ENCODE measurements around the gene MYLIP.

The MYLIP gene

DNA sequence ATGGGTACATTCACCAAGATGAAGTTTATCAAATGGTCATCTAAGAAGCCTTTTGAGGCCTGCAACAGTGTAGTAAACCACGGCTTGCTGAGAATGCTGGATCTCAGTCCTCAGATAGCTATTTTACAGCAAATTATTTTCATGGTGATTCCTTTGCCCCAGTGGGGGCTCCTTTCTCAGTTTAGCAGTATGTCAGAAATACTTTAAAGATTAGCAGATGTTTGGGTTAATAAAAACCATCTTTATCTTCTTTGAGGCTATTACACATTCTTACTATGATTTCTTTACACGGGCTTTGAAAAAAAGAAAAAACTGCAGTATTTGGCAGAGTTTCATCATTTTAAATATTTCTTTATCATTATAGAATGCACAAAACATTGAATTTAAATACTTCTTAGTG lies 10.7 kb downstream of the MYLIP start:
- DNase-seq (ENCODE audit: low read depth, low spot score) = no peak

DNA sequence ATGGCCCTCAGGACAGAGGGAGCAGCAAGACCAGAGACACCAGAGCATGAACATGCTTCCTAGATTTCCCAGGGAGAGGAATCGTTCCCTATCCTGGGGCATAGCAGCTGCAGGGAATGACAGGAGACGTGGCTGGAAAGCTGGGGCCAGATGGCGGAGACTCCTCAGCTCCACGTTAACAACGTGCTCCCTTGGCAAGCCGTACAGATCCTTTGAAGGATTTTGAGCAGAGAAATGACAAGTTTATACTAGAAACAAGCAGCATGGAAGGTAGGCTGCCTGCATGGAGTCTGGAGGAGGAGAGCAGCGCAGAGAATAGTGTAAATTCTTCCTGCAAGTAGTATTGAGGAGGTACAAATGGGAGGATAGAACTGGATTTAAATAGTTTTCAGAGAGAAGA lies 11.7 kb downstream of the MYLIP start:
- DNase-seq (ENCODE audit: low read depth, low spot score) = no peak

DNA sequence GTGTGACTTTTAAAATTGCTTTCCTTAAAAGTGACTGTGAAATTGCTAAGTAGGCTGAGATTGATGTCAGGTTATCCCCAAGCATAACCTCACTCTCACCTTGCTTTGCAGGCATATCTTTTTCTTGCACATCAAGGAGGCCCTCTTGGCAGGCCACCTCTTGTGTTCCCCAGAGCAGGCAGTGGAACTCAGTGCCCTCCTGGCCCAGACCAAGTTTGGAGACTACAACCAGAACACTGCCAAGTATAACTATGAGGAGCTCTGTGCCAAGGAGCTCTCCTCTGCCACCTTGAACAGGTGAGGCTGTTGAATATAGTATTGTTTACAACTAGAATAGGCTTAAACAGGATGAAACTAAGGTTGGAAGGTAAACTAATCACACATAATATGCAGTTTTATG lies 12.6 kb downstream of the MYLIP start:
- DNase-seq (ENCODE audit: low read depth, low spot score) = no peak

DNA sequence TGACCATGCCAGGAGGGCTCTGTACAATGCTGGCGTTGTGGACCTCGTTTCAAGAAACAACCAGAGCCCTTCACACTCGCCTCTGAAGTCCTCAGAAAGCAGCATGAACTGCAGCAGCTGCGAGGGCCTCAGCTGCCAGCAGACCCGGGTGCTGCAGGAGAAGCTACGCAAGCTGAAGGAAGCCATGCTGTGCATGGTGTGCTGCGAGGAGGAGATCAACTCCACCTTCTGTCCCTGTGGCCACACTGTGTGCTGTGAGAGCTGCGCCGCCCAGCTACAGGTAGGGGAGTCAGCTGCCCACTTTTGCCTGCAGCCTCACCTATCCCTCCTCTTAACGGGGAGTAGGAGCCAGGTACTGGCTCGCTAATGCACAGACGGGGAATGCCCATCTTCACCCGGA lies 16.2 kb downstream of the MYLIP start:
- DNase-seq (ENCODE audit: low read depth, low spot score) = no peak

DNA sequence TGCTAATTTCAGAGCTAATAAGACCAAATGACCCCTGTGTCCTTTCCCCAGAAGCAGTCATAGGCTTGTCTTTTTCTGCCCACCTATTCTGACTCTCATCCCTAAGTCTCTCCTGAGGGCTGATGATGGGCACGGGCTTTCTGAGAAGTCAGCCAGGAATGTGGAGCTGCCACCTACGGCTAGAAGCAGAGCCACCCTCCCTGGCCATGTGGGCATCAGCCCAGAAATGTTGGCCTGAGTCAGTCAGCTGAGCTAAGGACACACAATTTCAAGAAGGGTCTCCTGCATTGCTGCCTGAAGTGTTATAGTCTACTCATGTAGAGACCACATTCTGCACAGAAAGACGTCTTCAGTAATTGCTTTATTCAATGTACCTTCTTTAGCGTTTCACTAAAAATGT lies 17.1 kb downstream of the MYLIP start:
- DNase-seq (ENCODE audit: low read depth, low spot score) = no peak

DNA sequence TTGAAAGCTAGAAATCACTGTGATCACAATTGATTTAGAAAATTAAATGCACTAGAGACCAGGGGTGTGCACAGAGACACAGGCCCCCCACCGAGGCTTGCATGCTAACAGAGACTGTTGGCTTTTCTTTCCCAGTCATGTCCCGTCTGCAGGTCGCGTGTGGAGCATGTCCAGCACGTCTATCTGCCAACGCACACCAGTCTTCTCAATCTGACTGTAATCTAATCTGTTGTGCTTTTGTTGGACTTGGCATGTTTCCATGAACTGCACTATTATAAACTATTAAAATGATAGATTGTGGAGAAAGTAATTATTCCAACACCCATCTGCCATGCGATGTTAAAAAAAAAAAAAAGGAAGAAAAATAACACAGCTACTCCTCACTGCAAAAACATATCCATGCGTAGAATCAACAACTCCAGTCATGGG lies 17.7 kb downstream of the MYLIP start:
- no peak for DNase-seq (ENCODE audit: low read depth, low spot score)

DNA sequence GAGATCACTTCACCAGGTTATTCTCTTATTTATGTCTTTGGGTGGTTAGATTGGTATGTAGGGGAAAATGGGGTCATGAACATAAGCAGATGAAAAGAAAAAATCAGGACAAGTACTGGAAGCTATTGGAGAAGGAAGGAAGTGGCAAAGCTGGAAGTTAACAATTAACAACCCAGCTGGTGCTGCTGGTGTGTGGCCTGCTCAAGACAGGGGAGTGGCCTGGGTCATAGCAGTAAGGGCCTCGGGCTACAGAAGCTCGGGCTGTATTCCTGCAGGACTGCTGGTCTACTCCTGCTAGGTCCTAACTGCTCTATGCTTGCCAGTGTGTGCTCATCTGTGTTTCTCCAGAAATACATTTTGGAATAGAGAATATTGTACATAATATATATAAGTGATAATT lies 19.6 kb downstream of the MYLIP start:
- no peak for DNase-seq (ENCODE audit: low read depth, low spot score)

DNA sequence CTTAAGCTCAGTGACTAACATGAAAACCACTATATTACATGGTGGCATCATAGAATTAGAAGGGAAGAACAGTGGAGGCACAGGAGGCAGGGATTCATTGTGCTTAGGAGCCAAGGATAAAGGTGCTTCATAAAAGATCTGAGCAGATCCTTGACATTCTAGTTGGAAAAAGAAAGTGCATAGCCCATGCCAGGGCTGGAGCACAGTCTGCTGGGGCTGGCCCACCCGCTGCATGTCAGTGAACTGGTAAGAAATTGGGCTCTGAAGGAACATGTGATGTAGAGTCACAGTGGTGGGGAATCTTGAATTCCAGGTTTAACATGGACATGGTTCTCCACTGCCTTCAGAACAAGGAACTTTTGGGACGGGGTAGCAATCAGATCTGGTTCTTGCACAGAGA lies 20.4 kb downstream of the MYLIP start:
- no peak for DNase-seq (ENCODE audit: low read depth, low spot score)

DNA sequence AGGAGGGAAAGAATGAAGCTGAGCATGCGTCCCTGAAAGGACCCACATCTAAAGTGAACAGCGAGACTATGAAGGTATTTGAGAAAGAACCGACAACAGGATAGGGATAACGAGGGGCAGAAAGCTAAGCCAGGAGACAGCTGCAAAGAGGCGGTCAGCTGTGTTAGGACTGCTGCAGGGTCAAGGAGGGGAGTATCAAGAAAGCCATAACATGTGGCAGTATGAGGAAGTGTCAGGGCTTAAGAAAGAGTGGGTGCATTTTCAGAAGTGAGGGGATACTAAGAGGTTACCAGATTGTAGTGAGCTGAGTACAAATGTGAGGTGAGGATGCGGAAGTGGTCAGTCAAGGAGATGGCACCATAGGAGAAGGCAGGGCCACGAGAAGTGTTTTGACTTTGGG lies 21.2 kb downstream of the MYLIP start:
- no peak for DNase-seq (ENCODE audit: low read depth, low spot score)

DNA sequence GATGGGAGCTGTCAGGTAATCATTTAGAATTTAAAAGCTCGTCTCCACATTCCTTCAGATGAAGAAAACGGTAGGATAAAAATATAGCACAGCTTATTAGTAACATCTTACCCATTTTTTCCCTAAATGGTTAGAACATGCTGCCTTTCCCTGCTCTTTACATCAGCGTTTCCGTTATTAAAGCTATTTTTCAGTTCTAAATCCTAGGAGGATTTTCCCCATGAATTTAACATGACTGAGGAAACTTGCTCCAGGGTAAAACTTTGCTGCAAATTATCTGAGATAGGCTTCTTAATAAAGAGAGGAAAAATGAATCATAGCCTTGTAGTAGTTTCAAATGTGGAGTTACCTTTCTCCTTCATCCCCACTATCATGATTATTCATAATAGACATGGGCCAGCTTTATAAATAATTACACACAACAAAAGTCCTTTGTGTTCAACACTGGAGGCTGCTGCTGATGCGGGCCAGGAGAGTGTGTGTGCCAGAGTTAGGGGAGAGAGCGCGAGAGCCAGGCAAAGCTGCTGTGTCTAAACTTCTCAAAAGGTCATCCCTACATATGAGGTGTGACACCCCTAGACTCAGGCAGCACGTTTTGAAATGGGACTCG lies 24.4 kb downstream of the MYLIP start:
- no peak for DNase-seq (ENCODE audit: low read depth, low spot score)

DNA sequence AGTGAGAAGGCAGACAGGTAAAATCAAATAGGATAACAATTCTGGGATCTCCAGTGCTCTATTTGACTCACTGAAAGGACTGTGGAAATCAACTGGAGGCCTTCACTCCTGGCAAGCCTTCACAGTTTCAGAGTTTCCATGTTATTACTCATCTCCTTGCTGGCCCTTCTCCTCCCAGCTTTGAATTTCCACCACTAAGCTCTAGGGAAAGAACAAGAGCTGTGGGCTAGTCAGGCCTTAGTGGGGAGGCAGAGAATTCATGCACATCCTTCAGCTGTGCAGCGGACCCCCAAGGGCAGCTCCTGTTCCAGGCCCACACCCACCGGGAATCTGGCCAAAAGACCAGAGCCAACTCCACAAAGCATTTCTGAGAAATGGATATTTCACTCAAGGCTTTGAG lies 26.0 kb downstream of the MYLIP start:
- no peak for DNase-seq (ENCODE audit: low read depth, low spot score)

DNA sequence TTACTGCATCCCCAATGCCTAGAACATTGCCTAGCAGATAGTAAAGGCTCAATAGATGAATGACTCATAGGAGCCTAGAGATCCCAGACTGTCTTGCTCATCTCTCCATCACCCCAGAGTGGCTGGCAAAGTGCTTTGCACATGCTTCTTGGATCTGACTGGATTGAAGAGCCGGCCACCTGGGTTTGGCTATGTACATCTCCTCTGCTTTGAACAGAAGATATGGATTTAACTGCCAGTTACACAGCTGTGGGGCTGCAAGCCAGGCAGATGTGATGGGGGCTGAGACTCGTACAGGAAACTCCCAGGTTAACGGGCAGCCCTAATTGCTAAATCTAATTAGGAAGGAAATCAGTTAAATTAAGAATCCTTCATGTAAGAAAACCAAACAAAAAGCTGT lies 28.6 kb downstream of the MYLIP start:
- no peak for DNase-seq (ENCODE audit: low read depth, low spot score)

DNA sequence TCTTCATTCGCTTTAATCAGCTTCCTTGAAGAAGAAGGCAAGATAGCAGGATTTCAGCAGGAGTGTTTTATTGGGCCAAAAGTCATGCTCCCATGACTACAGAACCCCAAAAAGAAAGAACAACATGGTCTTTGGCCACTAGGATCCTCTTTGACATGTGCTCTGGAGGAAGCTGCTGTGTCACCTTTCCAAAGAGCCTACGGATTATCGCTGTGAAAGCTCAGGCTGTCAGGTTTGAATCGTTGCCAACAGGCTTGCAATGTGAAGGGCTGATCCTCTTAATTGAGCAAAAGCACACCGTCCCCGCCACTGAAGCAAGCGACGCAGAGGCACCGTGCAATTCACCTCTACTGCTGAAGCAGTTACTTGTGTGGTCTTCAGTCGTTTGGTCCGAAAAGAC lies 29.0 kb downstream of the MYLIP start:
- no peak for DNase-seq (ENCODE audit: low read depth, low spot score)

DNA sequence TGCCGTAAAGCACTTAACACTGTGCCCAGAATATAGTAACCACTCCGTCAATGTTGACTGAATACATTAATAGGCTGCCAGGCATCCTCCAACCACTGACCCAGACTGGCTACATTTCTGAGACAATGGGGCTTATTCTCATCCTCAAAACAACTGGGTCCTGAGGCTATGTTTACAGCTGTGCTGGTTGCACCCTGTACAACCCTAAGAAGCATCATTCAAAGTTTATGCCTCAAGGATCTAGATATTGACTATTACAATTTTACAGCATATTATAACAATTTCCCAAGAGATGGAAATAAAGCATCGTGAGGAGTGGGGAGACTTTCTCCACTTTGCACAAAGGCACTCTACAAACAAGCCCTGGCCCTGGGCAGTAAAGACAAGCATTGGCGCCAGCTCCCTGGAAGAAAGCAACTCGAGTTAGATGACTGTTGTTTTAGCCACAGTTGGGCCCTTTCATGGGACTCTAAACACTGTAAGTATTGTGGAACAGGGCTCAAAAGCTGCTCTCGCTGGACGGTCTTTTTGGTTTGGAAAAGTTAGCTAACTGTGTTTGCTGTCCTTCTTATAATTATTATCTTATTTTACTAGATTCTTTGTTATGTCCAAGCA lies 30.2 kb downstream of the MYLIP start:
- DNase-seq (ENCODE audit: low read depth, low spot score) = no peak

DNA sequence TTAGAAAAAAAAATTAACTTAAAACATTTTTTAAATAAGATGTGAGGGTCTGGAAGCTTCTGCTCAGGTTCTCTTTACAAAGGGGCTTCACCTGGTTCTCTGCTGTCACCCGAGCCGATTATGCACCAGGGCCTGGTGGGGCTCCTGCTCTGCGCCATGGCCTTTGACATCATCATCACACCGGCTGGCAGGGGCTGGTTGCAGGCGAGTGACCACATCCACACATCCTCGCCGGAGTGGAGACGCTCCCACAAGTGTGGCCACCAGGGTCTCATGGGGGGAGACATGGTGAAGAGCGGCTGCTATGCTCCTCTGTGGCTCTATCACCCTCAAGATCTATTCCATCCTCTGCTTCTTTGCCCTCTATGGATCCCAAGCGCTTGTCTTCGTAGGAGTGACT lies 31.9 kb downstream of the MYLIP start:
- DNase-seq (ENCODE audit: low read depth, low spot score) = no peak

DNA sequence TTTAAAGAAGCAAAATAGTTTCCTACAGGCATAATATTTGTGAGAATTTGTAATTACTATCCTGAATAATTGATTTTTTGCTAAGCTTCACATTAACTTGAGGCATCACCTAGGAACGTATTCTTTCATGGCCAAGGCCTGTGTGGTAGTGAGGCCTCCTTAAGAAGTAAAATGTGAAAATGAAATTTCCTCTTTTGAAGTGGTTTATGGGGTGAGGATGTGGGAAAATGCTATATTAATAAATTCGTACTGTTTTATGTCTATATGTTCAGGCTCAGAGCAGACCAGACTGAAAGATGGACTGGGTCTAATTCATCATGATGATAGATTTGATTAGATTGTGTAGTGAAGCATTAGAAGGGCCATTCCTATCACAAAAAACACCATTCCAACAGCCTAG lies 33.1 kb downstream of the MYLIP start:
- no peak for DNase-seq (ENCODE audit: low read depth, low spot score)

DNA sequence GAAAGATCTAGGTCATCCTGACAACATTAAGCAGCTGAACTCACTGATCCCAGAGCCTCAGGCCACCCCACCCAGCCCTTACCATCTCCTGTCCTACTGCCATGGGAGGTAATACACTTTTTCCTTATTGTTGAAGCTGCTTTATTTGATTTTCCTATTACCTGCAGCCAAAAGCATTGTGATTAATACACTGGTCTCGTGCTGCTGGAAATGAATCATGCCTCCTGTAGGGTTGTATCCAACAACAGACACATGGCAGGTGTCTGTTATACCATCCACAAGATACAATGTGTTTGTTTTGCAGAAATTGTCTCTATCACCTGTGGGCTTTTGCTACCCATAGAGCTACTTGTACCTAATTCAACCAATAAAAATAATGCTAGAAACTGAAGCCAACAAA lies 34.2 kb downstream of the MYLIP start:
- no peak for DNase-seq (ENCODE audit: low read depth, low spot score)

DNA sequence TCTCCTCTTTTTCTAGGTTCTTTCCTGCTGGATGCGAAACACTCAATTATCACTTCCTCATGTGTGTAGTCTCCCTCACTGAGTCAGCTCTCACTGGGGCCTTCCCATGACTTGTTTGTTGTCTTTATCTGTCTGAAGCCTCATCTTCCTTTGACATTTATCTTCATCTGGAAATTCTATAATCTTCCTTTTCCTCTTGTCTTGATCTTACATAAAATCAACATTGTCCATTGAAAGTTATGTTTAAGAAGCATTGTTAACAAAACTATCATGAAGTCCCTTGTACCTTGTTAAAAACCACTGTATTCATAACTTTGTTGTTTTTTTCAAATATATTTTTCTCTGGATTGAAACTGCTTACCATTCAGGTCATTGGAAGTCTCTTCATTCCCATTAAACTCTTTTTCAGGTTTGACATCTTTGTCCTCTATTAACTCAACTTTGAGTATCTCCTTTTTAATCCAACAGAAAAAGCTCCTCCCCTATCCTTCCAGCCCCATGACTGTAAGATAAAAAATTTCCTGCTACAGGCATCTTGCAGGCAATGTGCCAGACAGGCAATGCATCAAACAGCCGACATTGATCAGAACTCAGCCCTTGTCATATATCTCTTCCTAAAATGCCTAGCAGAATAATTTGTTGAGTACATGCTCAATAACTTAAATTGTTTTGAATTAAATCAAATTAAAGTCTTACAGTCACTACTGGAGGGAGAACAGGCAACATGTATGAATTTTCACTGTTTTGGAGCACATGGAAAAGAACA lies 34.8 kb downstream of the MYLIP start:
- DNase-seq (ENCODE audit: low read depth, low spot score) = no peak

DNA sequence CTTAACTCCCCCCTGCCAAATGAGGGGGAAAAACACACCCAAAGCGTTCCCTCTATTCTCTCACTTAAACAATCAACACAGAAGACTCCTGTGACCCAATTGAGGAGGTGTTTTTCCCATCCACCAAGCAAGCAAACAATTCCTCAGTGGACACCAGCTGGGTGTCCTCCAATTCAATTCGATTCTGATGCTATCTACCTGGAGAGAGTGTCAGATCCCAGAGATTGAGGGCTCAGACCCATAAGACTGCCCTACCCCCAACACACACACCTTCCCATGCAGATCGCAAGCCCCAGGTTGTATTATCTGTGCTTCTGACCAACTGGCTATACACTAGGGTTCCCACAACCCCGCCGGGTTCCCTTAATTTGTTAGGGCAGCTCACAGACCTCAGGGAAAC lies 36.8 kb downstream of the MYLIP start:
- no peak for DNase-seq (ENCODE audit: low read depth, low spot score)

DNA sequence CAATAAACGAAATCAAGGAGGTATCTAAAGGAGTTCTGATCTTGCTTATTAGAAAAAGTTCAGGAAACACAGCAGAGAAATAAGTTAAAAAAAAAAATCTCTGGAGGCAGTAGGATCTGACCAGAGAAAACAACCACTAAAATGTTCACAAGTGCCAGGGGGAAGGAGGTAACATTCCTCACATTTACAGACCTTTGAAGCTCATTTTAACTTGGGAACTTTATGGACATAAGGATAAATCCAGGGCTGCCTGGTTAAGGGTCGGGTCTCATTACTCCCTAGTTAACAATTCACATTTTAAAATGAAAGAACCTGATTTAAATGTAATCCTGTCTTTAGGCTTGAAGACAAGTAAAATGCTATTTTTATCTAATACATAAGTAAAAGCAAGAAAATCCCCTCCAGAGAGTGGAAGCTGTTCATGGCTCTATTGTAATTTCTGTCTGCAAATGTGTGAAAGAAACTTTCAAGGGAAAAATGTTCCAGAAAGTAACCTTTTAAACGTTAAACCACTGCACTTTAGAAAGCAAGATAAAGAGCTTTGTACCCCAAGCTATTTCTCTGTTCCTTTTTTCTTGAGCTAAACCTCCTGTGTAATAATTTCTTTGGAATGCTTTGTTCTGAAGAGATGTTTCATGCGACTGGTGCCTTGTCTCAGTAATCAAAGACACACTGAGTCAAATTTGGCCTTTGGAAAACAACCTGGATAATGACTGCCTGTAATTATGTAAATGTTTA lies 38.2 kb downstream of the MYLIP start:
- no peak for DNase-seq (ENCODE audit: low read depth, low spot score)

DNA sequence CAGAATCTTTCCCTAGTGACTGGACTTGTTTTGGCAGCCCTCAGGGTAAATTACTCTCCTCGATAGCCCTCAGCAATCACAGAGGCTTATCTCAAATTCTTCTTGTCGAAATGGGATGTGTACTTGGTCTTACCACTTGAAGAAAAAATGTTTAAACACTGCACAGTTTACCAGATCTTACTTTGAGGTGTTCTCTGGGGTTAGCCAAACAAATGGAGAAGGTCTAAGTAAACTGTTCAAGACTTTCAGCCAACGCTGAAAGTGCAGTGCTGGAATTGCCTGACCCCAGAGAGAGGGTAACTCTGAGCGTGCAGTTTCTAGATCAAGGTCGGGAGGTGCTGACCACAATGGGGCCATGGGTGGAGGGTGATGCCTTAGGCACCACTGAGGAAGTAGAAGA lies 39.2 kb downstream of the MYLIP start:
- no peak for DNase-seq (ENCODE audit: low read depth, low spot score)

DNA sequence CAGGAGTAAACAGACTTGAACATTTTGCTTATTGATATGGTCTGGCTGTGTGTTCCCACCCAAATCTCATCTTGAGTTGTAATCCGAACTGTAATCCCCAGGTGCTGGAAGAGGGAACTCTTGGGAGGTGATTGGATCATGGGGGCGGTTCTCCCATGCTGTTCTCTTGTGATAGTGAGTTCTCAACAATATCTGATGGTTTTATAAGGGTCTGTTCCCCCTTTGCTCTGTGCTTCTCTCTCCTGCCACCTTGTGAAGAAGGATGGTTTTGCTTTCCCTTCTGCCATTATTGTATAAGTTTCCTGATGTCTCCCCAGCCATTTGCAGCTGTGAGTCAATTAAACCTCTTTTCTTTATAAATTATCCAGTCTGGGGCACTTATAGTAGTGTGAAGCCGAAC lies 40.0 kb downstream of the MYLIP start:
- no peak for DNase-seq (ENCODE audit: low read depth, low spot score)

DNA sequence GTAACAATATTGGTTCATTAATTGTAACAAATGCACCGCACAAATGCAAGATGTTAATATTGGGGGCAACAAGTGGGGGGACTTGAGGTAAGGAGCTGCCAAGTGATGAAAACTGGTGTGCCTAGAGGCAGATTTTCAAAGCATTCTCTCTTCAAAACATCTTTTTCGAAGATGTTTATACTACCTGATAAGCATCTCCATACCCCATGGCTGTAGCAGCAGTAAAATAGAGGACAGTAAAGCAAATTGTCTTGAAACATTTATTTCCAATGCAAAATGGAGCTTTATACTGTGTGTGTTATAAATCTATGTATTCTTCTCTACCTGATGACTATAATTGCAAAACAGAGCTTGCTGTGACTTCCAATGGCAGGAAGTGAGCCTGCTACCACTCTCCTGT lies 42.5 kb downstream of the MYLIP start:
- no peak for DNase-seq (ENCODE audit: low read depth, low spot score)
